ENCODE measurements around the gene CRYBG1.

Gene CRYBG1

DNA sequence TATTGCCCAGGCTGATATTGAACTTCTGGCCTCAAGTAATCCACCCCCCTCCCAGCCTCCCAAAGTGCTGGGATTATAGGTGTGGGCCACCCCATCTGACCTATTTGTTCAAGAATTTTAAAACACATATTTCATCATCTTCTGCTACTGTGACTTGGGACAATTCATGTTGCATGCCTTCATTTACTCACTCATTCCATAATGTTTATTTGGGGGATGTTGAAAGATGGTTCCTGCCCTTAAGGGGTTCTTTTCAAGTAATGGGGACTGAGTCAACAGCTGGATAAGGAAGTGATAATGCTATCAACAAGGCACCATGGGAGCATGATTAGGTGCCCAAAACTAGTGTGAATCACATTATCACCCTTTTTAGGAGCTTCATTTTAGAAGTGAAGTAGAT is 62.0 kb downstream of the CRYBG1 start:
- FAIRE-seq (no peak), DNase-seq (ENCODE audit: insufficient read length, low spot score) (no peak)
- TF ChIP-seq, protein P1, sequence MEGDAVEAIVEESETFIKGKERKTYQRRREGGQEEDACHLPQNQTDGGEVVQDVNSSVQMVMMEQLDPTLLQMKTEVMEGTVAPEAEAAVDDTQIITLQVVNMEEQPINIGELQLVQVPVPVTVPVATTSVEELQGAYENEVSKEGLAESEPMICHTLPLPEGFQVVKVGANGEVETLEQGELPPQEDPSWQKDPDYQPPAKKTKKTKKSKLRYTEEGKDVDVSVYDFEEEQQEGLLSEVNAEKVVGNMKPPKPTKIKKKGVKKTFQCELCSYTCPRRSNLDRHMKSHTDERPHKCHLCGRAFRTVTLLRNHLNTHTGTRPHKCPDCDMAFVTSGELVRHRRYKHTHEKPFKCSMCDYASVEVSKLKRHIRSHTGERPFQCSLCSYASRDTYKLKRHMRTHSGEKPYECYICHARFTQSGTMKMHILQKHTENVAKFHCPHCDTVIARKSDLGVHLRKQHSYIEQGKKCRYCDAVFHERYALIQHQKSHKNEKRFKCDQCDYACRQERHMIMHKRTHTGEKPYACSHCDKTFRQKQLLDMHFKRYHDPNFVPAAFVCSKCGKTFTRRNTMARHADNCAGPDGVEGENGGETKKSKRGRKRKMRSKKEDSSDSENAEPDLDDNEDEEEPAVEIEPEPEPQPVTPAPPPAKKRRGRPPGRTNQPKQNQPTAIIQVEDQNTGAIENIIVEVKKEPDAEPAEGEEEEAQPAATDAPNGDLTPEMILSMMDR (IDR thresholded peaks at IDR 0.05; ENCODE audit: insufficient read depth, missing control alignments) = no peak

GRCh38 chr6:106425382-106425781 is 64.9 kb downstream of the CRYBG1 start:
- FAIRE-seq = no peak
- TF ChIP-seq, protein P1 (IDR thresholded peaks at IDR 0.05; ENCODE audit: insufficient read depth, missing control alignments) = no peak
- DNase-seq (ENCODE audit: insufficient read length, low spot score) = no peak

- DNase-seq (ENCODE audit: insufficient read length, low spot score) (no peak), FAIRE-seq (no peak)
- TF ChIP-seq, protein P1 (IDR thresholded peaks at IDR 0.05; ENCODE audit: insufficient read depth, missing control alignments) = no peak
Observed at GRCh38 chr6:106426250-106426970, 65.9 kb downstream of the CRYBG1 start.

DNA sequence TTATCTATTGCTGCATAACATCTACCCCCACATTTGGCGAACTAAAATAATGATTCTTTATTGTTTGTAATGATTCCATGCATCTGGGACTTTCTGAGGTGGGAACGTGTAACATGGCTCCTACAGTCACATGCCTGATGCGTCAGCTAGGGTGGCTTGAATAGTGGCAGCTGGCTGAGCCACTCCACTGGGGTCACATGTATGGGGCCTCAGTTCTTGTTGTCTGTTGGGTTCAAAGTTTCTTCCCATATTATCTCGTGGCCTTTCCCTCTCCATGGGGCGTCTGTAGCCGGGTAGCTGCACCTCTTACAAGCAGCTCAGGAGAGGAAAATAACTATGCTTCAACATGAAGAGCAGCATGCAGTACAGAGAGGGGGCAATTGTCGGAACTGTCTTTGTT is 69.9 kb downstream of the CRYBG1 start:
- FAIRE-seq (no peak), DNase-seq (ENCODE audit: insufficient read length, low spot score) (no peak)
- TF ChIP-seq, protein P1 (IDR thresholded peaks at IDR 0.05; ENCODE audit: insufficient read depth, missing control alignments) = no peak

DNA sequence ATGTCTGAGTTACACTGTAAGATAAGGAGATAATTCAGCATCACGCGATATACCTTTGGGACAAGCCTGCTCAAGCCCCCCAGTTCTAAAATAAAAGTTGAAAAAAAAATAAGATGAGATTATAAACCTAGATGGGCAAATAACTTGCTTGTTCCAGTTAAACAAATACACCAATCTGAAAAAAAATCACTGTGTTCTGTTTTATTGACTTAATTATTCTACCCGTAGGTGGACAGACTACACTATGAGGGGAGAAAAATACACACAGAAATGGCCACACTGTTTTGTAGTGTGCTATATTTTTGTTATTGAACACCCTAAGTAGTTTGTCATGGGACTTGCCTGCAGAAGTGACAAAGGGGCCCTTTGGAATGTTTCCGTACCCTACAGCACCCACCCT is 70.9 kb downstream of the CRYBG1 start:
- DNase-seq (ENCODE audit: insufficient read length, low spot score) (no peak), FAIRE-seq (no peak)
- TF ChIP-seq, protein P1 (IDR thresholded peaks at IDR 0.05; ENCODE audit: insufficient read depth, missing control alignments) = no peak

- FAIRE-seq (no peak), DNase-seq (ENCODE audit: insufficient read length, low spot score) (no peak)
- TF ChIP-seq, protein P1 (IDR thresholded peaks at IDR 0.05; ENCODE audit: insufficient read depth, missing control alignments) = no peak
Observed at GRCh38 chr6:106431972-106432371, 71.5 kb downstream of the CRYBG1 start.

DNA sequence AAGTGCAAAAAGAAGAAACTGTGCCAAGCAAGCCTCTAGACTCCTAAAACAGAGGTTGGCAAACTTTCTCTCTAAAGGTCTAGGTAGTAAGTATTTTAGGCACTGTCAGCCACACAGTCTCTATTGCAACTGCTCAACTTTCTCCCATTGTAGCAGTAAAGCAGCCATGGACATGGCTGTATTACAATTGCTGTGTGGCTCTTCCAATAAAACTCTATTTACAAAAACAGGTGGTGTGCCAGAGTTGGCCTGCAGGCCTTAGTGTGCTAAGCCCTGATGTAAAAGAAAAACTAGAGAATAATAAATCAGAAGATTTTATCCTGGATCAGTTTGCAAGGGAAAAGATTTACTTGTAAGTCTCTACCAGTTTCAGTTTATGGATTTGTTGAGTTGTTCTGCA is 74.0 kb downstream of the CRYBG1 start:
- FAIRE-seq (no peak), DNase-seq (ENCODE audit: insufficient read length, low spot score) (no peak)
- TF ChIP-seq, protein P1 (IDR thresholded peaks at IDR 0.05; ENCODE audit: insufficient read depth, missing control alignments) = no peak
